Fibroblast of the conjunctiva (primary cell): ENCODE data around the gene ZNF143.

Source experiments
- DNase-seq: peaks from one replicate; pipeline ENCODE4 v3.0.0-alpha.2; 2010; ENCODE audit warnings: low read depth

The ZNF143 gene

GRCh38 chr11:9575260-9576240 lies 114.7 kb downstream of the ZNF143 start:
- peak; percentile 82 for DNase-seq

GRCh38 chr11:9576701-9577381 lies 116.0 kb downstream of the ZNF143 start:
- no peak for DNase-seq

DNA sequence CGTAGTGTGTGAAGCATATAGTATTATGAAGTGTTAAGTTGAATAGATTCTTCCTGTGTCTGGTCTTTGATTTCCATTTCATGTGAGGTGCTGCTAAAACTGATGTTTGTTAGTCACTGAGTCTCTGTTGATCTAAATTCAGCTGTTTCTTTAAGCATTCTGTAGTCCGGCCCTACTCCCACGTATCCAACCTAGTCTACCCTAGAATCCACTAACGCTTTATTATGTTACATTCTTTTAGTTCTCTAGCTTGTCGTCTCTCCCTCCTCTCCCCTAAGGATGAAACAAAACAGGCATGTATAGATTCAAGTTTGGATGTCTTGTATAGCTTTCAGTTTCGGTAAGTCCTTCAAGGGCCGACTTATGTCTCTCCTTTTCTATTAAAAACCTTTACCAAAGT lies 116.7 kb downstream of the ZNF143 start:
- DNase-seq = no peak
